ENCODE data around the gene ST8SIA6.

The ST8SIA6 gene

DNA sequence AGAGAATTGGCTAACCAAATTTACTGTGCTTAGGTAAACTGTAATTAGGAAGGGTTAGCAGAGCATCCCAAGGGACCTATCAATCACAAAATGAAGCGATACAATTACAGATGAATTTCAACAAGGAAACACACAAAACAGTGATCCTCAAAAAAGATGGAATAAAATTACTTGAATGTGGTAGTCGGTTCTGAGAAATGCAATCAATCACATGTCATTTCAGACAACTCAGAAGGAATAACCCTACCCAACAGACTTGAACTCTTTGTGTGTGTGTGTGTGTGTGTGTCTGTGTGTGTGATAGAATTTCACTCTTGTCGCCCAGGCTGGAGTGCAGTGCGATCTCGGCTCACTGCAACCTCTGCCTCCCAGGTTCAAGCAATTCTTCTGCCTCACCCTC, 43.5 kb downstream of the ST8SIA6 start:
- DNase-seq (ENCODE audit: low read depth in 1 of 2, low spot score in 1 of 2), result no peak
- no peak overlapping the region for H3K27ac ChIP-seq (replicated peaks)
- H3K27me3 ChIP-seq (ENCODE audit: insufficient read depth, poor library complexity, severe bottlenecking), result no peaks in the 10 kb centered on the region
- TF ChIP-seq, protein P1, sequence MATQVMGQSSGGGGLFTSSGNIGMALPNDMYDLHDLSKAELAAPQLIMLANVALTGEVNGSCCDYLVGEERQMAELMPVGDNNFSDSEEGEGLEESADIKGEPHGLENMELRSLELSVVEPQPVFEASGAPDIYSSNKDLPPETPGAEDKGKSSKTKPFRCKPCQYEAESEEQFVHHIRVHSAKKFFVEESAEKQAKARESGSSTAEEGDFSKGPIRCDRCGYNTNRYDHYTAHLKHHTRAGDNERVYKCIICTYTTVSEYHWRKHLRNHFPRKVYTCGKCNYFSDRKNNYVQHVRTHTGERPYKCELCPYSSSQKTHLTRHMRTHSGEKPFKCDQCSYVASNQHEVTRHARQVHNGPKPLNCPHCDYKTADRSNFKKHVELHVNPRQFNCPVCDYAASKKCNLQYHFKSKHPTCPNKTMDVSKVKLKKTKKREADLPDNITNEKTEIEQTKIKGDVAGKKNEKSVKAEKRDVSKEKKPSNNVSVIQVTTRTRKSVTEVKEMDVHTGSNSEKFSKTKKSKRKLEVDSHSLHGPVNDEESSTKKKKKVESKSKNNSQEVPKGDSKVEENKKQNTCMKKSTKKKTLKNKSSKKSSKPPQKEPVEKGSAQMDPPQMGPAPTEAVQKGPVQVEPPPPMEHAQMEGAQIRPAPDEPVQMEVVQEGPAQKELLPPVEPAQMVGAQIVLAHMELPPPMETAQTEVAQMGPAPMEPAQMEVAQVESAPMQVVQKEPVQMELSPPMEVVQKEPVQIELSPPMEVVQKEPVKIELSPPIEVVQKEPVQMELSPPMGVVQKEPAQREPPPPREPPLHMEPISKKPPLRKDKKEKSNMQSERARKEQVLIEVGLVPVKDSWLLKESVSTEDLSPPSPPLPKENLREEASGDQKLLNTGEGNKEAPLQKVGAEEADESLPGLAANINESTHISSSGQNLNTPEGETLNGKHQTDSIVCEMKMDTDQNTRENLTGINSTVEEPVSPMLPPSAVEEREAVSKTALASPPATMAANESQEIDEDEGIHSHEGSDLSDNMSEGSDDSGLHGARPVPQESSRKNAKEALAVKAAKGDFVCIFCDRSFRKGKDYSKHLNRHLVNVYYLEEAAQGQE (IDR thresholded peaks at IDR 0.05; ENCODE audit: insufficient replicate concordance, low read depth), result no peak
- no peak for TF ChIP-seq SPI1 (IDR thresholded peaks at IDR 0.05; ENCODE audit: borderline replicate concordance, low read depth)
- TF ChIP-seq GABPA (IDR thresholded peaks at IDR 0.05; ENCODE audit: low read depth), result no peak
- no peak for TF ChIP-seq POLR2AphosphoS5 (IDR thresholded peaks at IDR 0.05; ENCODE audit: low read depth)
- TF ChIP-seq, protein P2, sequence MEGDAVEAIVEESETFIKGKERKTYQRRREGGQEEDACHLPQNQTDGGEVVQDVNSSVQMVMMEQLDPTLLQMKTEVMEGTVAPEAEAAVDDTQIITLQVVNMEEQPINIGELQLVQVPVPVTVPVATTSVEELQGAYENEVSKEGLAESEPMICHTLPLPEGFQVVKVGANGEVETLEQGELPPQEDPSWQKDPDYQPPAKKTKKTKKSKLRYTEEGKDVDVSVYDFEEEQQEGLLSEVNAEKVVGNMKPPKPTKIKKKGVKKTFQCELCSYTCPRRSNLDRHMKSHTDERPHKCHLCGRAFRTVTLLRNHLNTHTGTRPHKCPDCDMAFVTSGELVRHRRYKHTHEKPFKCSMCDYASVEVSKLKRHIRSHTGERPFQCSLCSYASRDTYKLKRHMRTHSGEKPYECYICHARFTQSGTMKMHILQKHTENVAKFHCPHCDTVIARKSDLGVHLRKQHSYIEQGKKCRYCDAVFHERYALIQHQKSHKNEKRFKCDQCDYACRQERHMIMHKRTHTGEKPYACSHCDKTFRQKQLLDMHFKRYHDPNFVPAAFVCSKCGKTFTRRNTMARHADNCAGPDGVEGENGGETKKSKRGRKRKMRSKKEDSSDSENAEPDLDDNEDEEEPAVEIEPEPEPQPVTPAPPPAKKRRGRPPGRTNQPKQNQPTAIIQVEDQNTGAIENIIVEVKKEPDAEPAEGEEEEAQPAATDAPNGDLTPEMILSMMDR (IDR thresholded peaks at IDR 0.05; ENCODE audit: insufficient read depth, low read length), result no peak
- no peak overlapping the region for H3K4me3 ChIP-seq (replicated peaks; ENCODE audit: insufficient read depth, low read length)

DNA sequence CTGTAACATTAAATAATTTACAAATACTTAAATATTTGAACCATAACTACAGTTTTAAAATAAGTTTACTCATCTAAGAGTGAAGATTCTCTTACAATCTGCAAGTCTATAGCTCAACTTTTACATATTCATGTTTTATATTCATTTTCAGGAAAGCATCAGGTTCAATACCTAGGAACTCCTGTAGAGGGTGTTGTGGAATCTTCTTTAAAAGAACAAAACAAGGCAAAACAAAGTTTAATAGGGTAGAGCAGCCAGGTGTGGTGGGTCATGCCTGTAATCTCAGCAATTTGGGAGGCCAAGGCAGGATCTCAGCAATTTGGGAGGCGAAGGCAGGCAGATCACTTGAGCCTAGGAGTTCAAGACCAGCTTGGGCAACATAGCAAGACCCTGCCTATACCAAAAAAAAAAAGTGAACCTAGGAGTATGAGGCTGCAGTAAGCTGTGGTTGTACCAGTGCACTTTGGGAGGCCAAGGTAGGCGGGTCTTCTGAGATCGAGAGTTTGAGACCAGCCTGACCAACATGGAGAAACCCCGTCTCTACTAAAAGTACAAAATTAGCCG, 45.1 kb downstream of the ST8SIA6 start:
- TF ChIP-seq, protein P2 (IDR thresholded peaks at IDR 0.05; ENCODE audit: insufficient read depth, low read length), result no peak
- TF ChIP-seq SPI1 (IDR thresholded peaks at IDR 0.05; ENCODE audit: borderline replicate concordance, low read depth) (no peak), POLR2AphosphoS5 (IDR thresholded peaks at IDR 0.05; ENCODE audit: low read depth) (no peak), GABPA (IDR thresholded peaks at IDR 0.05; ENCODE audit: low read depth) (no peak)
- TF ChIP-seq, protein P1 (IDR thresholded peaks at IDR 0.05; ENCODE audit: insufficient replicate concordance, low read depth), result no peak
- DNase-seq (ENCODE audit: low read depth in 1 of 2, low spot score in 1 of 2), result no peak
- Histone ChIP-seq H3K27ac (replicated peaks) (no peak overlapping the region), H3K27me3 (ENCODE audit: insufficient read depth, poor library complexity, severe bottlenecking) (no peaks in the 10 kb centered on the region), H3K4me3 (replicated peaks; ENCODE audit: insufficient read depth, low read length) (no peak overlapping the region)

DNA sequence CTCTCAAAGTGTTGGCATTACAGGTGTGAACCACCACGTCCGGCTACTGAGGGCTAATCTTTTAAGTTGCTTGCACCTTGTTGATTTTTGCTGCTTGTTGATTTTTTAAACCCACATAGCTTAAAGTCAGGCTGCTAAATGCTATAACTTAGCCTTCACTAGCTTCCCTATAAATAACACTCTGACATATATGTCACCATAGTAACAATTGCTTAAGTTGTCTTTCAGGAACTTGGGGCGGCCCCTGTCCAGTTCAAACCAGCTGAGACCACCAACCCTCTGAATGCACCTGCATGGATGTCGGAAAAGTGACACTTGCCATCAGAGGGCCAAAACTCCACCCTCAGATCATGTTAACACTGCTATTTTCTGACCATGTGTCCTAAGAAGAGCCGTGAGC, 47.3 kb downstream of the ST8SIA6 start:
- no peaks in the 10 kb centered on the region for H3K27me3 ChIP-seq (ENCODE audit: insufficient read depth, poor library complexity, severe bottlenecking)
- TF ChIP-seq SPI1 (IDR thresholded peaks at IDR 0.05; ENCODE audit: borderline replicate concordance, low read depth), result no peak
- no peak overlapping the region for H3K4me3 ChIP-seq (replicated peaks; ENCODE audit: insufficient read depth, low read length)
- no peak for DNase-seq (ENCODE audit: low read depth in 1 of 2, low spot score in 1 of 2)
- no peak overlapping the region for H3K27ac ChIP-seq (replicated peaks)

DNA sequence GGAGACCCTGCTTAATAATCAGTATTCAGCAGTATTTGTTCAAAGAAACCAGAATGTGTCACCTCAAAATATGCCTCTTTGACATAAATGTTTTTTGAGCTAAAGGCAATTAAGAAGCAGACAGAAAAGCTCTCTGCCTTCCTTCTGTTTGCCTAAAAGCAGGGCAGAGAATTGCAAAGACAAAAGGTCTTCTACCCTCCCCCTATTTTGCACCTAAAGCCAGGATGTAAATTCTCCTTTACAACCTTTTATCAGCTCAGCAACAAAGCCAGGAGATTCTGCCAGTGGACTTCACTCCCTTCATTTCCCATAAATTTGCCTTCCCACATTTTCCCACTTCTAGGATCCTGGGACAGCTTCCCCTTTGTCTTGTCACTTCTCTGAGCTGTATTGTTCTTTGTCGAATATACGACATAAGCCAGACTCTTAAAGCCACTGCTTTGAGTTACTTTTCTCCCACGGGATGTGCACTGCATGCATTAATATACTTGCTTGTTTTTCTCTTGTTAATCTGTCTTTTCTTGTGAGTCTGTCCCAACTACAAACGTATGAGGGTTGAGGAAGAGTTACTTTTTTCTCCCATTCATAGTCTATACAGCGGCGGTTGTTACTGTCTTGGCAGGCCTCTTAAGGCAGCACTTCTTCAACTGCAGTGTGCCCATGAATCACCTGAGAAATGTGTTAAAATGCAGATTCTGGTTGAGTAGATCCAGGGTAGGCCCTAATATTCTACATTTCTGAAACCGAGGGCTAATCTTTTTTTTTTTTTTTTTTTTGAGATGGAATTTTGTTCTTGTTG, 48.2 kb downstream of the ST8SIA6 start:
- no peaks in the 10 kb centered on the region for H3K27me3 ChIP-seq (ENCODE audit: insufficient read depth, poor library complexity, severe bottlenecking)
- H3K27ac ChIP-seq (replicated peaks), result no peak overlapping the region
- DNase-seq (ENCODE audit: low read depth in 1 of 2, low spot score in 1 of 2), result no peak
- no peak overlapping the region for H3K4me3 ChIP-seq (replicated peaks; ENCODE audit: insufficient read depth, low read length)
- TF ChIP-seq GABPA (IDR thresholded peaks at IDR 0.05; ENCODE audit: low read depth), result no peak
- TF ChIP-seq SPI1 (IDR thresholded peaks at IDR 0.05; ENCODE audit: borderline replicate concordance, low read depth), result no peak
- no peak for TF ChIP-seq POLR2AphosphoS5 (IDR thresholded peaks at IDR 0.05; ENCODE audit: low read depth)
- TF ChIP-seq, protein P1 (IDR thresholded peaks at IDR 0.05; ENCODE audit: insufficient replicate concordance, low read depth), result no peak
- TF ChIP-seq, protein P2 (IDR thresholded peaks at IDR 0.05; ENCODE audit: insufficient read depth, low read length), result no peak
